HepG2 (cell line): ENCODE results near the gene IDUA. TPM values are rescaled to one million over a fixed set of nuclear protein-coding genes. Genes with fewer than 3 reads are reported as not detected.

Experiments used
- ATAC-seq: fragments of 200-7000 bp; cut with Tn5 transposase; 3 replicates; pipeline ENCODE4 v1.9.1; 2020; ENCODE audit warnings: mild to moderate bottlenecking, moderate library complexity
- BruUV-seq: library from RNA; stranded (reverse); fragments of 400-500 nt; replicated peaks from 2 replicates; lab custom pipeline; 2021; lab: Mats Ljungman, UMichigan
- CTCF ChIA-PET: fragments of 300-600 bp; formaldehyde crosslinking; extraction: SDS; loops from one replicate; lab custom pipeline; 2021; ENCODE audit warnings: low total read pairs, inconsistent platforms, low intra/inter-chr PET ratio; lab: Yijun Ruan, JAX
- POLR2A ChIA-PET: fragments of 350-600 bp; sonication (Branson Sonifier 250); formaldehyde crosslinking; loops from one replicate; lab custom pipeline; 2020; ENCODE audit warnings: antibody characterized with exemption, inconsistent platforms; lab: Yijun Ruan, JAX
- DNase-seq: peaks from one replicate; pipeline ENCODE4 v3.0.0-alpha.2; 2015; ENCODE audit warnings: low spot score
- FAIRE-seq: peaks from 3 replicates; lab custom pipeline; 2011; peaks lifted over from hg19 to GRCh38; lab: Jason Lieb, UNC
- H2AFZ ChIP-seq: one replicate; pipeline ENCODE4 v1.6.1; 2011; ENCODE audit warnings: low read length, inconsistent platforms
- H3K27ac ChIP-seq: fragments of 300-600 bp; 3 replicates; pipeline ENCODE4 v1.8.0; 2011; ENCODE audit warnings: mixed run types, mild to moderate bottlenecking, mixed read lengths, low read length, inconsistent platforms; ENCODE audit not compliant: insufficient read depth; ENCODE audit errors: extremely low read length
- H3K27me3 ChIP-seq, 2 experiments: fragments of 200-600 bp in 1 of 2; 2 replicates in 1 of 2; 3 replicates in 1 of 2; pipeline versions ENCODE4 v1.6.0 to v1.8.0; 2011; ENCODE audit warnings: low read length in 2 of 2, mild to moderate bottlenecking in 2 of 2, moderate library complexity in 2 of 2, inconsistent platforms in 1 of 2; ENCODE audit not compliant: insufficient read depth in 2 of 2, control insufficient read depth in 1 of 2
- H3K36me3 ChIP-seq, 2 experiments: fragments of 200-600 bp in 1 of 2; replicated peaks in 1 of 2; 2 replicates in 1 of 2; 3 replicates in 1 of 2; pipeline versions ENCODE4 v1.5.1 to v1.8.0; 2011; ENCODE audit warnings: low read length in 2 of 2, inconsistent platforms in 1 of 2; ENCODE audit not compliant: insufficient read depth in 2 of 2, control insufficient read depth in 1 of 2
- H3K4me1 ChIP-seq: 2 replicates; pipeline ENCODE4 v1.5.1; 2012; ENCODE audit warnings: low read length, inconsistent platforms; ENCODE audit not compliant: insufficient read depth
- H3K4me2 ChIP-seq: 2 replicates; pipeline ENCODE4 v1.6.0; 2011; ENCODE audit warnings: low read depth, low read length, inconsistent platforms
- H3K4me3 ChIP-seq, 3 experiments: fragments of 200-600 bp in 1 of 3; sonication (generic), shearing (Covaris generic) in 1 of 3; replicated peaks in 1 of 3; 2 replicates each; pipeline ENCODE4 v1.5.1; 2011 to 2016; ENCODE audit warnings: low read length in 3 of 3, inconsistent platforms in 2 of 3, low read depth in 2 of 3, mild to moderate bottlenecking in 2 of 3, control low read depth in 1 of 3, mixed read lengths in 1 of 3; ENCODE audit not compliant: insufficient read depth in 1 of 3
- H3K79me2 ChIP-seq: one replicate; pipeline ENCODE4 v1.6.1; 2011; ENCODE audit warnings: low read length, inconsistent platforms; ENCODE audit not compliant: insufficient read depth
- H3K9ac ChIP-seq: 2 replicates; pipeline ENCODE4 v1.6.0; 2011; ENCODE audit warnings: mild to moderate bottlenecking, low read depth, low read length, inconsistent platforms; ENCODE audit not compliant: insufficient read depth
- H3K9me3 ChIP-seq: 2 replicates; pipeline ENCODE4 v1.5.1; 2012; ENCODE audit warnings: mild to moderate bottlenecking, low read length
- H4K20me1 ChIP-seq: 2 replicates; pipeline ENCODE4 v1.6.0; 2011; ENCODE audit warnings: inconsistent platforms, mild to moderate bottlenecking, low read length, moderate library complexity; ENCODE audit not compliant: insufficient read depth
- AHR ChIP-seq: IDR thresholded peaks from 2 replicates; pipeline ENCODE4 v1.6.1; 2018; ENCODE audit warnings: missing genetic modification reagents, missing compliant biosample characterization
- BRD4 ChIP-seq: sonication (generic); formaldehyde crosslinking; IDR thresholded peaks from 2 replicates; pipeline ENCODE4 v1.4.0; 2020; ENCODE audit warnings: missing genetic modification reagents
- ESRRA ChIP-seq: sonication (generic); formaldehyde crosslinking; IDR thresholded peaks from 2 replicates; pipeline ENCODE4 v1.5.1; 2020; ENCODE audit warnings: mild to moderate bottlenecking, low read depth, missing genetic modification reagents
- GABPB1 ChIP-seq: IDR thresholded peaks from 2 replicates; pipeline ENCODE4 v1.6.1; 2016; ENCODE audit warnings: mild to moderate bottlenecking, missing genetic modification reagents, moderate library complexity, missing compliant biosample characterization
- KDM3A ChIP-seq: IDR thresholded peaks from 2 replicates; pipeline ENCODE4 v1.6.1; 2018; ENCODE audit warnings: low read depth, missing compliant biosample characterization
- LCORL ChIP-seq, 2 experiments: fragments of 450-650 bp in 1 of 2; sonication (generic) in 1 of 2; formaldehyde crosslinking in 1 of 2; IDR thresholded peaks; 2 replicates each; pipeline versions ENCODE4 v1.5.0 to v1.6.1; 2017 to 2020; ENCODE audit warnings: antibody characterized with exemption in 1 of 2, missing genetic modification reagents in 1 of 2
- SNRNP70 ChIP-seq: fragments of 200-400 bp; formaldehyde crosslinking; IDR thresholded peaks from 2 replicates; pipeline ENCODE4 v1.6.1; 2017; ENCODE audit warnings: mild to moderate bottlenecking, low read depth, low read length, moderate library complexity
- SOX5 ChIP-seq: IDR thresholded peaks from 2 replicates; pipeline ENCODE4 v1.6.1; 2016; ENCODE audit warnings: borderline replicate concordance
- TP53 ChIP-seq: sonication (generic); formaldehyde crosslinking; conservative IDR thresholded peaks from 2 replicates; pipeline ENCODE4 v1.4.0; 2020; ENCODE audit warnings: missing genetic modification reagents
- ZBTB20 ChIP-seq: sonication (generic); formaldehyde crosslinking; IDR thresholded peaks from 2 replicates; pipeline ENCODE4 v1.8.1; 2023; ENCODE audit warnings: missing genetic modification reagents, low read depth, mild to moderate bottlenecking, borderline replicate concordance
- ZKSCAN5 ChIP-seq: sonication (generic); formaldehyde crosslinking; IDR thresholded peaks from 2 replicates; pipeline ENCODE4 v1.5.1; 2020; ENCODE audit warnings: mild to moderate bottlenecking, missing genetic modification reagents
- WGBS: methylation state at CpG from one replicate; pipeline ENCODE4 v1.1.6; 2017; ENCODE audit warnings: low lambda C conversion rate; 5-methylcytosine and 5-hydroxymethylcytosine counted together
- in situ Hi-C: cut with HindIII; loops from 2 replicates; pipeline ENCODE4 v1.10.0; 2017; ENCODE audit warnings: low pct_unique_long_range_greater_than_20kb; ENCODE audit not compliant: extremely low pct_ligation_motif_present
- intact Hi-C: fragments of 100-400 bp; cut with micrococcal nuclease; formaldehyde crosslinking; loops from one replicate; pipeline ENCODE4 v1.10.0; 2022; ENCODE audit not compliant: unreplicated experiment
- polyA plus RNA-seq, 8 experiments: library from polyadenylated mRNA; depleted of rRNA in 3 of 8; stranded (reverse) in 7 of 8; unstranded in 1 of 8; fragments of >200 nt; fragmentation: Illumina TruSeq in 4 of 8; extraction: Trizol in 4 of 8; gene quantifications; 2 replicates each; pipeline versions ENCODE4 v1.2.1 to v1.2.3, GENCODE V29; 2011 to 2016; ENCODE audit warnings: low read depth in 4 of 8, missing spikeins in 1 of 8, mixed read lengths in 1 of 8; ENCODE audit not compliant: insufficient read depth in 1 of 8
- total RNA-seq, 5 experiments: library from RNA; depleted of rRNA; stranded (reverse); fragments of >200 nt; fragmentation: Illumina TruSeq; extraction: Trizol; gene quantifications; 2 replicates each; pipeline ENCODE4 v1.2.3, GENCODE V29; 2016; ENCODE audit warnings: low read depth in 1 of 5
- TF ChIP-seq, protein P1 (sequence below): sonication (generic); formaldehyde crosslinking; IDR thresholded peaks from 2 replicates; pipeline ENCODE4 v1.5.0; 2020; ENCODE audit warnings: missing genetic modification reagents
- TF ChIP-seq, protein P2 (sequence below): sonication (generic); formaldehyde crosslinking; IDR thresholded peaks from 2 replicates; pipeline ENCODE4 v1.8.1; 2023; ENCODE audit warnings: mild to moderate bottlenecking, moderate library complexity, missing genetic modification reagents
- TF ChIP-seq, protein P3 (sequence below): sonication (generic); formaldehyde crosslinking; IDR thresholded peaks from 2 replicates; pipeline ENCODE4 v1.4.0; 2020; ENCODE audit warnings: missing genetic modification reagents

Gene IDUA
- total and polyA plus RNA-seq, 2 of the 13 experiments (the other 11 are each of a cell fraction or from before 2014, with no cell fraction given), result 0.77 to 1.0 TPM

DNA sequence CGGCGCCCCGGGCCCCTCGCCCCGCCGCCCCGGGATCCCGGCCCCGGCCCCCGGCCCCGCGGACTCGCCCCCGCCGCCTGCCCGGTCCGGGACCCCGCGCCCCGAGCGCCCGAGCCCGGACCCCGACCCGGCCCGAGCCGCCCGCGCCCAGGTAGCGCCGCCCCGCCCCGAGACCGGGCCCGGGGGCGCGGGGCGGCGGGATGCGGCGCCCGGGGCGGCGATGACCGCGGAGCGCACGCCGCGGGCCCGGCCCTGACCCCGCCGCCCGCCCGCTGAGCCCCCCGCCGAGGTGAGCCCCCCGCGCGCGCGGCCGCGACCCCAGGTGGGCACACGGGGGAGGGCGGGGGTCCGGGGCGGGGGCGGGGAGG is 24.8 kb downstream of the IDUA start:
- FAIRE-seq (no peak), DNase-seq (no peak), ATAC-seq (no peak)
- H4K20me1 ChIP-seq, result no peaks in the 10 kb centered on the region
- intact Hi-C loops (no loop called here), in situ Hi-C loops (no loop called here)
- TF ChIP-seq BRD4 (CRISPR knock-in tag) (no peak), GABPB1 (CRISPR knock-in tag) (0 out of 2 replicates have a peak, but pooled peaks have one; percentile 19), ESRRA (CRISPR knock-in tag) (no peak), ZBTB20 (no peak)
- TF ChIP-seq, protein P1, sequence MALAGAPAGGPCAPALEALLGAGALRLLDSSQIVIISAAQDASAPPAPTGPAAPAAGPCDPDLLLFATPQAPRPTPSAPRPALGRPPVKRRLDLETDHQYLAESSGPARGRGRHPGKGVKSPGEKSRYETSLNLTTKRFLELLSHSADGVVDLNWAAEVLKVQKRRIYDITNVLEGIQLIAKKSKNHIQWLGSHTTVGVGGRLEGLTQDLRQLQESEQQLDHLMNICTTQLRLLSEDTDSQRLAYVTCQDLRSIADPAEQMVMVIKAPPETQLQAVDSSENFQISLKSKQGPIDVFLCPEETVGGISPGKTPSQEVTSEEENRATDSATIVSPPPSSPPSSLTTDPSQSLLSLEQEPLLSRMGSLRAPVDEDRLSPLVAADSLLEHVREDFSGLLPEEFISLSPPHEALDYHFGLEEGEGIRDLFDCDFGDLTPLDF, result no peak
- H3K4me3 ChIP-seq, result peak overlapping the region in 2 of 3 experiments; percentile 9 to 63; a peak in 2 of 6 replicates
- peaks cover 5 to 25% of the 10 kb centered on the region in 2 experiments for H3K27me3 ChIP-seq
- H3K79me2 ChIP-seq, result peaks cover 6% of the 10 kb centered on the region
- POLR2A ChIA-PET, result no interaction called here
- WGBS, result no CpG with 5 or more reads among the region's 69 CpGs
- no peaks in the 10 kb centered on the region for H3K36me3 ChIP-seq
- H3K27ac ChIP-seq, result no peak overlapping the region
- H2AFZ ChIP-seq, result no peak overlapping the region
- H3K4me2 ChIP-seq, result no peak overlapping the region
- H3K9me3 ChIP-seq, result no peaks in the 10 kb centered on the region
- no peak overlapping the region for H3K9ac ChIP-seq
- BruUV-seq, result no TSS peak
- CTCF ChIA-PET, result no interaction called here
- peaks cover 61% of the 10 kb centered on the region for H3K4me1 ChIP-seq

DNA sequence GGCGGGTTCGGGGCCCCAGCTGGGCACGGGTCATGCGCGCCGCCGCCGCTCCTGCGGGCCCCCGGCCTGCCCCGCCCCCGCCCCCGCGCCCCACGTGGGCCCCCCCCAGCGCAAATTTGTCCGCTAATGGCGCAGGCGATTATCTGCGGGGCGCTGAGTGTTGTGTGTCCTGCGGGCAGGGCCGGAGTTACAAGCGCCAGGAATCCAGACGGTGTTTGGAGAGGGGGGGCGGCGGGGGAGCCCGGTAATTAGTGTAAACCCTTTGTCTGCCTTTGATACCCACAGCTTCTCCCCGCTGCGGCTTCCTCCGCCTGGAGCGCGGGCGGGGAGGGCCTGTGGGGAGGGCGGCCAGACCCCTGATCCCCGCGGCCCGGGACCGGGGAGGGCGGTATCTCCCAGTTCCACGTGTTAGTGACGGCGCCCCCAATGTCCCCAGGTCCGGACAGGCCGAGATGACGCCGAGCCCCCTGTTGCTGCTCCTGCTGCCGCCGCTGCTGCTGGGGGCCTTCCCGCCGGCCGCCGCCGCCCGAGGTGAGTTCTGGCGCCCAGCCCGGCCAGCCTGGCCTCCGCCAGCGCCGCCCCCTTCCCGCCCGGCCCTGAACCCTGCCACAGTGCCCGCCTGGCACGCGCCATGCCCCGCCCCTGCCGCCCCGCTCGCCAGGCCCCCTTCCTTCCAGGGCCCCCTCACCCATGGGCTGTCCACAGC is 25.3 kb downstream of the IDUA start:
- Histone ChIP-seq H3K4me3 (peak overlapping the region; percentile 50 to 65 (median 63); a peak in 4 of 6 replicates), H3K27me3 (peaks cover 4 to 22% of the 10 kb centered on the region in 2 experiments), H2AFZ (no peak overlapping the region), H3K9me3 (no peaks in the 10 kb centered on the region), H3K4me1 (peaks cover 61% of the 10 kb centered on the region), H3K27ac (peak overlapping the region; percentile 48), H3K4me2 (peak overlapping the region; percentile 58), H3K79me2 (peaks cover 6% of the 10 kb centered on the region), H3K36me3 (no peaks in the 10 kb centered on the region; a peak in 1 of 5 replicates), H4K20me1 (no peaks in the 10 kb centered on the region), H3K9ac (peak overlapping the region; percentile 52; the same call in 1 of the 2 replicates)
- BruUV-seq, result no TSS peak
- ChIA-PET POLR2A (no interaction called here), CTCF (no interaction called here)
- intact Hi-C loops, result no loop called here
- in situ Hi-C loops, result no loop called here
- 60% methylated on average over 23 of the region's 69 CpGs for WGBS
- no peak for ATAC-seq
- DNase-seq, result peak; percentile 51
- FAIRE-seq, result no peak
- TF ChIP-seq GABPB1 (CRISPR knock-in tag), result peak; percentile 21; the same call in 1 of the 2 replicates
- TF ChIP-seq SNRNP70, result no peak
- no peak for TF ChIP-seq LCORL (IDR thresholded peaks at IDR 0.05)
- TF ChIP-seq LCORL (CRISPR knock-in tag; IDR thresholded peaks at IDR 0.05), result no peak
- TF ChIP-seq, protein P2, sequence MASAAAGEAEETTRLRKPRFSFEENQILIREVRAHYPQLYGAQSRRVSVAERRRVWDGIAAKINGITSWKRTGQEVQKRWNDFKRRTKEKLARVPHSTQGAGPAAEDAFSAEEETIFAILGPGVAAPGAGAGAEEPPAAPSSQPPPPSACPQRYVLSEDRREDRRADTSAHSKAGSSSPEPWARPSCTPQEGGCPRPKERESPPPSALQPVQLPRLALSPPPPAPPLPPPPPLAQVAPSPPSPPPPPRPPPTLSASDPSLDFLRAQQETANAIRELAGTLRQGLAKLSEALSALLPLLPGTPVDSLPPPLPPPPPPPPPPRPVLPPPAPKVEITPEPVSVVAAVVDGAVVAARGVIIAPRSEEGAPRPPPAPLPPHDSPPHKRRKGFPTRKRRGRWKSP (CRISPR knock-in tag), result 0 out of 2 replicates have a peak, but pooled peaks have one; percentile 36
- TF ChIP-seq, protein P3, sequence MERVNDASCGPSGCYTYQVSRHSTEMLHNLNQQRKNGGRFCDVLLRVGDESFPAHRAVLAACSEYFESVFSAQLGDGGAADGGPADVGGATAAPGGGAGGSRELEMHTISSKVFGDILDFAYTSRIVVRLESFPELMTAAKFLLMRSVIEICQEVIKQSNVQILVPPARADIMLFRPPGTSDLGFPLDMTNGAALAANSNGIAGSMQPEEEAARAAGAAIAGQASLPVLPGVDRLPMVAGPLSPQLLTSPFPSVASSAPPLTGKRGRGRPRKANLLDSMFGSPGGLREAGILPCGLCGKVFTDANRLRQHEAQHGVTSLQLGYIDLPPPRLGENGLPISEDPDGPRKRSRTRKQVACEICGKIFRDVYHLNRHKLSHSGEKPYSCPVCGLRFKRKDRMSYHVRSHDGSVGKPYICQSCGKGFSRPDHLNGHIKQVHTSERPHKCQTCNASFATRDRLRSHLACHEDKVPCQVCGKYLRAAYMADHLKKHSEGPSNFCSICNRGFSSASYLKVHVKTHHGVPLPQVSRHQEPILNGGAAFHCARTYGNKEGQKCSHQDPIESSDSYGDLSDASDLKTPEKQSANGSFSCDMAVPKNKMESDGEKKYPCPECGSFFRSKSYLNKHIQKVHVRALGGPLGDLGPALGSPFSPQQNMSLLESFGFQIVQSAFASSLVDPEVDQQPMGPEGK (CRISPR knock-in tag), result peak; percentile 86
- TF ChIP-seq TP53 (CRISPR knock-in tag), result no peak
- TF ChIP-seq AHR (CRISPR knock-in tag), result peak; percentile 26; the same call in 1 of the 2 replicates
- no peak for TF ChIP-seq SOX5 (CRISPR knock-in tag)
- TF ChIP-seq ZKSCAN5, result no peak
- TF ChIP-seq KDM3A (CRISPR knock-in tag), result 0 out of 2 replicates have a peak, but pooled peaks have one; percentile 21
